ENCODE results near the gene OASL. TPM values are rescaled to one million over a fixed set of nuclear protein-coding genes. Genes with fewer than 3 reads are reported as not detected.

Gene OASL
- total and polyA plus RNA-seq, 9 of the 15 experiments (the other 6 are each of a cell fraction or from before 2014, with no cell fraction given): 0.14 TPM; not detected in 8

DNA sequence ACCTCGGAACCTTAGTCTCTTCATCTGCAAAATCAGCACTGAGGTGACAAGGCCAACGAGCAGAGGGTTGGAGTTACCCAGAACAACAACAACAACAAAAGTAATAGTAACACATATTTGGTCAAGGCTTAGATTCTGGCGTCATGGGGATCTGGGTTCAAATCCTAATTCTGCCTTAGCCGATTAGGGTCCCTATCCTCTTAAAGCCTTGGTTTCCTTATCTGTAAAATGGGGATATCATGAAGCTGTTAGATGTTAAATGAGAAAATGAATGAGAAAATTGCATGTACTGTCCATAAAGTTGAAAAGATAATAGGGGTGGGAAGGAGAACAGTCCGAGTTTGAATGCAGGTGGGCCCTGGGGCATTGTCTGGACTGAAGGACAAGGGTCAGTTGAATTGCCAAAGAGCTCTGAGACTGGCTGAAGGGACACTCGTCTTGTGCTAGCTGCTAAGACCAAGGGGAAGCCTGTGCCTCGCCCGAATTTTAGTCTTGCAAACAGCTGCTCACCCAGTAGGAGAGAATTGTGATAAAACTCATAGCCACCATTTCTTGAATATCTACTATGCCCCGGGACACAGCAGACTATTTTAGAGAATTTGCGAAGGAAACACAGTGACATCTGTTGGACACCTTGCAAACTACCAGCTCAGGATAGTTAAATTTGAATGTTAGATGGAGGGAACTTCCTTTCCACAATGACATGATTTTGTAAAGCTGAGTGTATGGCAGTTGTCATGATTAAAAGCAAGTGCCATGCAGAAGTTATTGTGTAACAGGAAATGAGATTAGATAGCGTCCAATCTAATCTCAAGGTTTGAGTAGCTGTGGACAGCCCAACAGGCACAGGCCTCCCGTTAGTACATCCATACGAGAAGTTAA is 67.5 kb downstream of the OASL start (continued):
- TF ChIP-seq TCF3 (CRISPR knock-in tag; IDR thresholded peaks at IDR 0.05) (no peak), CBX1 (IDR thresholded peaks at IDR 0.05; ENCODE audit: low read depth) (peak; percentile 20; the same call in 1 of the 2 replicates), MEIS2 (IDR thresholded peaks at IDR 0.05; ENCODE audit: partially characterized antibody) (peak; percentile 44), IRF2 (CRISPR knock-in tag; IDR thresholded peaks at IDR 0.05) (no peak), SPI1 (IDR thresholded peaks at IDR 0.05; ENCODE audit: borderline replicate concordance, low read depth, low read length) (0 out of 2 replicates have a peak, but pooled peaks have one; percentile 20), ZNF586 (CRISPR knock-in tag; conservative IDR thresholded peaks at IDR 0.05) (no peak), RHOXF2B (CRISPR knock-in tag; conservative IDR thresholded peaks at IDR 0.05) (no peak), KLF13 (tag; IDR thresholded peaks at IDR 0.05; ENCODE audit: borderline replicate concordance, low read depth) (no peak), MYC (IDR thresholded peaks at IDR 0.05; ENCODE audit: low read depth, low read length) (0 out of 2 replicates have a peak, but pooled peaks have one; percentile 21), MYC (CRISPR knock-in tag; IDR thresholded peaks at IDR 0.05; ENCODE audit: borderline replicate concordance, low read depth) (no peak), ZNF121 (CRISPR knock-in tag; conservative IDR thresholded peaks at IDR 0.05) (no peak), RUNX1 (IDR thresholded peaks at IDR 0.05; ENCODE audit: low read depth) (no peak), RBM25 (IDR thresholded peaks at IDR 0.05; ENCODE audit: low read depth, low read length, severe bottlenecking) (peak; percentile 70), ZNF347 (CRISPR knock-in tag; IDR thresholded peaks at IDR 0.05; ENCODE audit: low read depth) (no peak)
- TF ChIP-seq, protein P1, sequence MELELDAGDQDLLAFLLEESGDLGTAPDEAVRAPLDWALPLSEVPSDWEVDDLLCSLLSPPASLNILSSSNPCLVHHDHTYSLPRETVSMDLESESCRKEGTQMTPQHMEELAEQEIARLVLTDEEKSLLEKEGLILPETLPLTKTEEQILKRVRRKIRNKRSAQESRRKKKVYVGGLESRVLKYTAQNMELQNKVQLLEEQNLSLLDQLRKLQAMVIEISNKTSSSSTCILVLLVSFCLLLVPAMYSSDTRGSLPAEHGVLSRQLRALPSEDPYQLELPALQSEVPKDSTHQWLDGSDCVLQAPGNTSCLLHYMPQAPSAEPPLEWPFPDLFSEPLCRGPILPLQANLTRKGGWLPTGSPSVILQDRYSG (tag; conservative IDR thresholded peaks at IDR 0.05; ENCODE audit: low read depth): no peak
- TF ChIP-seq, protein P2, sequence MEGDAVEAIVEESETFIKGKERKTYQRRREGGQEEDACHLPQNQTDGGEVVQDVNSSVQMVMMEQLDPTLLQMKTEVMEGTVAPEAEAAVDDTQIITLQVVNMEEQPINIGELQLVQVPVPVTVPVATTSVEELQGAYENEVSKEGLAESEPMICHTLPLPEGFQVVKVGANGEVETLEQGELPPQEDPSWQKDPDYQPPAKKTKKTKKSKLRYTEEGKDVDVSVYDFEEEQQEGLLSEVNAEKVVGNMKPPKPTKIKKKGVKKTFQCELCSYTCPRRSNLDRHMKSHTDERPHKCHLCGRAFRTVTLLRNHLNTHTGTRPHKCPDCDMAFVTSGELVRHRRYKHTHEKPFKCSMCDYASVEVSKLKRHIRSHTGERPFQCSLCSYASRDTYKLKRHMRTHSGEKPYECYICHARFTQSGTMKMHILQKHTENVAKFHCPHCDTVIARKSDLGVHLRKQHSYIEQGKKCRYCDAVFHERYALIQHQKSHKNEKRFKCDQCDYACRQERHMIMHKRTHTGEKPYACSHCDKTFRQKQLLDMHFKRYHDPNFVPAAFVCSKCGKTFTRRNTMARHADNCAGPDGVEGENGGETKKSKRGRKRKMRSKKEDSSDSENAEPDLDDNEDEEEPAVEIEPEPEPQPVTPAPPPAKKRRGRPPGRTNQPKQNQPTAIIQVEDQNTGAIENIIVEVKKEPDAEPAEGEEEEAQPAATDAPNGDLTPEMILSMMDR (IDR thresholded peaks at IDR 0.05 in 2 of 3, conservative IDR thresholded peaks at IDR 0.05 in 1 of 3; ENCODE audit: insufficient read depth in 2 of 3, low read depth in 1 of 3, low read length in 3 of 3): peak; percentile 69 to 94 (median 85)
- TF ChIP-seq, protein P3, sequence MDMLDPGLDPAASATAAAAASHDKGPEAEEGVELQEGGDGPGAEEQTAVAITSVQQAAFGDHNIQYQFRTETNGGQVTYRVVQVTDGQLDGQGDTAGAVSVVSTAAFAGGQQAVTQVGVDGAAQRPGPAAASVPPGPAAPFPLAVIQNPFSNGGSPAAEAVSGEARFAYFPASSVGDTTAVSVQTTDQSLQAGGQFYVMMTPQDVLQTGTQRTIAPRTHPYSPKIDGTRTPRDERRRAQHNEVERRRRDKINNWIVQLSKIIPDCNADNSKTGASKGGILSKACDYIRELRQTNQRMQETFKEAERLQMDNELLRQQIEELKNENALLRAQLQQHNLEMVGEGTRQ (CRISPR knock-in tag; IDR thresholded peaks at IDR 0.05): no peak
- TF ChIP-seq, protein P4, sequence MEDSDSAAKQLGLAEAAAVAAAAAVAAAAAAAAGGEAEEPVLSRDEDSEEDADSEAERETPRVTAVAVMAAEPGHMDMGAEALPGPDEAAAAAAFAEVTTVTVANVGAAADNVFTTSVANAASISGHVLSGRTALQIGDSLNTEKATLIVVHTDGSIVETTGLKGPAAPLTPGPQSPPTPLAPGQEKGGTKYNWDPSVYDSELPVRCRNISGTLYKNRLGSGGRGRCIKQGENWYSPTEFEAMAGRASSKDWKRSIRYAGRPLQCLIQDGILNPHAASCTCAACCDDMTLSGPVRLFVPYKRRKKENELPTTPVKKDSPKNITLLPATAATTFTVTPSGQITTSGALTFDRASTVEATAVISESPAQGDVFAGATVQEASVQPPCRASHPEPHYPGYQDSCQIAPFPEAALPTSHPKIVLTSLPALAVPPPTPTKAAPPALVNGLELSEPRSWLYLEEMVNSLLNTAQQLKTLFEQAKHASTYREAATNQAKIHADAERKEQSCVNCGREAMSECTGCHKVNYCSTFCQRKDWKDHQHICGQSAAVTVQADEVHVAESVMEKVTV (CRISPR knock-in tag; IDR thresholded peaks at IDR 0.05): peak; percentile 65; the same call in 1 of the 2 replicates
